Measurements from ENCODE around the gene GLT1D1.
"Not testable (repeated sequence)": the region's sequence is repeated elsewhere in the genome, so short reads cannot be mapped to it uniquely, and the experiment has no call there.

DNA sequence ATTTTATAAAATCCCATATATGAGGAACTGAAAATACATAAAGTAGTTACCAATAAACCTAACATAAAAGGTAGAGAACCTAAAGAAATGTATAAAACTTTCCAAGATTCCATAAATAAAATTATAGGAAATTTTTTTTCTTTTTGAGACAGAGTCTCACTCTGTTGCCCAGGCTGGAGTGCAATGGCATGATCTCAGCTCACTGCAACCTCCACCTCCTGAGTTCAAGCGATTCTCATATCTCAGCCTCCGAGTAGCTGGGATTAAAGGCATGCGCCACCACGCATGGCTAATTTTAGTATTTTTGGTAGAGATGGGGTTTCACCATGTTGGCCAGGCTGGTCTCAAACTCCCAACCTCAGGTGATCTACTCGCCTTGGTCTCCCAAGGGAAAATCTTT lies 47.9 kb upstream of the GLT1D1 start:
- TF ChIP-seq GLIS3 (CRISPR knock-in tag; IDR thresholded peaks at IDR 0.05); RARB (CRISPR knock-in tag; IDR thresholded peaks at IDR 0.05); ZFP3 (CRISPR knock-in tag; IDR thresholded peaks at IDR 0.05); ZNF70 (CRISPR knock-in tag; IDR thresholded peaks at IDR 0.05); ZC3H10 (CRISPR knock-in tag; IDR thresholded peaks at IDR 0.05); CSDC2 (CRISPR knock-in tag; IDR thresholded peaks at IDR 0.05); ZNF565 (CRISPR knock-in tag; conservative IDR thresholded peaks at IDR 0.05; ENCODE audit: low read depth); ISL1 (CRISPR knock-in tag; IDR thresholded peaks at IDR 0.05): not testable (repeated sequence)
- TF ChIP-seq, protein P1, sequence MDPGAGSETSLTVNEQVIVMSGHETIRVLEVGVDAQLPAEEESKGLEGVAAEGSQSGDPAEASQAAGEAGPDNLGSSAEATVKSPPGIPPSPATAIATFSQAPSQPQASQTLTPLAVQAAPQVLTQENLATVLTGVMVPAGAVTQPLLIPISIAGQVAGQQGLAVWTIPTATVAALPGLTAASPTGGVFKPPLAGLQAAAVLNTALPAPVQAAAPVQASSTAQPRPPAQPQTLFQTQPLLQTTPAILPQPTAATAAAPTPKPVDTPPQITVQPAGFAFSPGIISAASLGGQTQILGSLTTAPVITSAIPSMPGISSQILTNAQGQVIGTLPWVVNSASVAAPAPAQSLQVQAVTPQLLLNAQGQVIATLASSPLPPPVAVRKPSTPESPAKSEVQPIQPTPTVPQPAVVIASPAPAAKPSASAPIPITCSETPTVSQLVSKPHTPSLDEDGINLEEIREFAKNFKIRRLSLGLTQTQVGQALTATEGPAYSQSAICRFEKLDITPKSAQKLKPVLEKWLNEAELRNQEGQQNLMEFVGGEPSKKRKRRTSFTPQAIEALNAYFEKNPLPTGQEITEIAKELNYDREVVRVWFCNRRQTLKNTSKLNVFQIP (CRISPR knock-in tag; IDR thresholded peaks at IDR 0.05; ENCODE audit: borderline replicate concordance, low read depth), result not testable (repeated sequence)
- TF ChIP-seq, protein P2, sequence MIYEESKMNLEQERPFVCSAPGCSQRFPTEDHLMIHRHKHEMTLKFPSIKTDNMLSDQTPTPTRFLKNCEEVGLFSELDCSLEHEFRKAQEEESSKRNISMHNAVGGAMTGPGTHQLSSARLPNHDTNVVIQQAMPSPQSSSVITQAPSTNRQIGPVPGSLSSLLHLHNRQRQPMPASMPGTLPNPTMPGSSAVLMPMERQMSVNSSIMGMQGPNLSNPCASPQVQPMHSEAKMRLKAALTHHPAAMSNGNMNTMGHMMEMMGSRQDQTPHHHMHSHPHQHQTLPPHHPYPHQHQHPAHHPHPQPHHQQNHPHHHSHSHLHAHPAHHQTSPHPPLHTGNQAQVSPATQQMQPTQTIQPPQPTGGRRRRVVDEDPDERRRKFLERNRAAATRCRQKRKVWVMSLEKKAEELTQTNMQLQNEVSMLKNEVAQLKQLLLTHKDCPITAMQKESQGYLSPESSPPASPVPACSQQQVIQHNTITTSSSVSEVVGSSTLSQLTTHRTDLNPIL (CRISPR knock-in tag; IDR thresholded peaks at IDR 0.05; ENCODE audit: low read depth), result not testable (repeated sequence)
- TF ChIP-seq, protein P3, sequence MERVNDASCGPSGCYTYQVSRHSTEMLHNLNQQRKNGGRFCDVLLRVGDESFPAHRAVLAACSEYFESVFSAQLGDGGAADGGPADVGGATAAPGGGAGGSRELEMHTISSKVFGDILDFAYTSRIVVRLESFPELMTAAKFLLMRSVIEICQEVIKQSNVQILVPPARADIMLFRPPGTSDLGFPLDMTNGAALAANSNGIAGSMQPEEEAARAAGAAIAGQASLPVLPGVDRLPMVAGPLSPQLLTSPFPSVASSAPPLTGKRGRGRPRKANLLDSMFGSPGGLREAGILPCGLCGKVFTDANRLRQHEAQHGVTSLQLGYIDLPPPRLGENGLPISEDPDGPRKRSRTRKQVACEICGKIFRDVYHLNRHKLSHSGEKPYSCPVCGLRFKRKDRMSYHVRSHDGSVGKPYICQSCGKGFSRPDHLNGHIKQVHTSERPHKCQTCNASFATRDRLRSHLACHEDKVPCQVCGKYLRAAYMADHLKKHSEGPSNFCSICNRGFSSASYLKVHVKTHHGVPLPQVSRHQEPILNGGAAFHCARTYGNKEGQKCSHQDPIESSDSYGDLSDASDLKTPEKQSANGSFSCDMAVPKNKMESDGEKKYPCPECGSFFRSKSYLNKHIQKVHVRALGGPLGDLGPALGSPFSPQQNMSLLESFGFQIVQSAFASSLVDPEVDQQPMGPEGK (CRISPR knock-in tag; IDR thresholded peaks at IDR 0.05; ENCODE audit: borderline replicate concordance), result not testable (repeated sequence)
